GM21786 (cell line): ENCODE results near the gene COA5.
"Not testable (repeated sequence)": the region's sequence is repeated elsewhere in the genome, so short reads cannot be mapped to it uniquely, and the experiment has no call there.

ENCODE experiments used
- ATAC-seq: cut with Tn5 transposase; IDR thresholded peaks from one replicate; pipeline ENCODE4 v1.9.1; 2021; ENCODE audit not compliant: unreplicated experiment

COA5 gene

DNA sequence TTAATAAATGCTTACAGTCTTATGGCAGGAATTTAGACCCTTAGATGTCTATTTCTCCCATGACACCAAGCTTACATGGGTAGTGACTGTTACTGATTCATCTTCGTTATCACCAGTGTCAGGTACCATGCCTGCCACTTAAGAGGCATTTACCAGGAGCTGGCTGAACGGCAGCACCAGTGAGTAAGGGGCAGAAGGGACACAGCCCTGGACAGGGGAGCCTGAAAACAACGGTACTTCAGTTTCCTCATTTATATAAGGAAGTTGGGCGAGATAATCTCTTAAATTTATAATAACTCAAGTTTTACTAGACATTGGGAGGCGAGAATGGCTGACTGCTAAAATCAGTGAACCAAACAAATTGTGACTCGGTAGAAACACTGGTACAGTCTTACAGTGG lies 1.2 kb downstream of the COA5 start:
- ATAC-seq: no peak

DNA sequence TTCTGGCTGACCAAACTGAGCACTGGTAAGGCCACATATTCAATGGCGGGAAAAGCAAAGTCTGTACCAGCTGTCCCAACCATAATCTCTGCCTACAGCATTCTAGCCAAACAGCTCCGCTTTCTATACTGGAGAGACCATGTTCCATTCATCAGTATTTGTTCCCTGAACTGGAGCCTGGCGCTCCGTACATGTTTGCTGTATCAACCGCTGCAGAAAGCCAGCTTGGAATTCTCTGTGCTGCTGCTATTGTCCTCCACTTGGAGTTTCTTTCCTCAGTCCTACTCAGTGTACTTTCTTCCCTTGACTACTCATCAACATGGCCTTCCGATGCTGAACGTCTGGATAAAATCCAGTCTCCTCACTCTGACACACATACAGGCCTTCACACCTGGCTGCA lies 1.9 kb downstream of the COA5 start:
- ATAC-seq: no peak

DNA sequence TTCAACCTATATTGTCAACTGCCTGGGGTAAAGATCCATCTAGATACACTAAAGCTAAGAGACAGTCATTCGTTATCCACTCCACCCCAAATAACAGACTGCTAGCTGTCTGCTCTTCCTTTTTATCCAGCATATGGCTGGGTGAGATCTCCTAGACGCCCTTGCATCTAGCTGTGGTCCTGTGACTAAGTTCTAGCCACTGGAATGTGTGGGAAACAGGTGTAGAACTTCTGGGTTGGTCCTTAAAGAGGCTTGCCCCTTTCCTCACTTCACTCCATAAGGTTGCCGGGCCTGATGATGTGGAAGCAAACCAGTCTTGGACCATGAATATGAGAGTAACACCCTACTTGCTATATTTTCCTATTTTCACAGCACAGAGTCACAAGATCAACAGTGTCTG lies 3.2 kb downstream of the COA5 start:
- ATAC-seq: no peak

DNA sequence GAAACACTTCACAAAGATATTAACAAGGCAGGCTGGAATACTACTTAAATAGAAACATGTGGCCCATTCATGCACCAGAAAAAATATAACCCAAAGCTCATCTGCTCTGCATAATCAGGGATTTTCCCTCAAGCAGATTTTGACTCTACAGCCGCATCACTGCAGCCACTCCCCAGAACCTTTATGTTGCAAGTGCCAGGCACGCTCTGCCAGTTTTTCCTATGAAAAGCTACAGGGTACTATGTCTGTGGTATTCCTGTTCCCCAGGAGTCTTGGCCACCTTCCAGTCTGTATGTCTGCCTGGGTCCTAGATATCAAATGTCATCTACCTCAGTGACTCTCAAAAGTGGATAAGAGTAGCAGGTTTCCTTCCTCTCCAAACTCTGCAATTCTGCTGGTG lies 3.8 kb downstream of the COA5 start:
- no peak for ATAC-seq

DNA sequence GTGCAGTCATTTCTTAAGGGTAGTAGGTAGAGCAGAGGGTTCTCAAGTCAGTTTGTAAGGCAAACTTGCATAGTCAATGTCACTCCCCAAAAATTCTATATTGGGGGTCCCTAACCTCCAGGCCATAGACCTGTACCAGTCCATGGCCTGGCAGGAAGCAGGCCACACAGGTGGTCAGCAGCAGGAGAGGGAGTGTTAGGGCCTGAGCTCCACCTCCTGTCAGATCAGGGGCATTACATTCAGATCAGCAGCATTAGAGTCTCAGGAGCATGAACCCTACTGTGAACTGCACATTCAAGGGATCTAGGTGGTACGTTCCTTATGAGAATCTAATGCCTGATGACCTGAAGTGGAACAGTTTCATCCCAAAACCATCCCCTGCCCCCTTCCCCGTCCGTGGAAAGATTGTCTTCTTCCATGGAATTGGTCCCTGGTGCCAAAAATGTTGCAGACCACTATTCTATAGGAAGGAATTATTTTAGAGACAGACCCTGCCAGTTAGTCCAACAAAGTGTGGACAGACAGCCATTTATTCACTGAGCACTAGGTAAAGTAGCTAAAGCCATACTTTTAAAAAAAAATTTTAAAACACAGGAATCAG lies 6.7 kb downstream of the COA5 start:
- no peak for ATAC-seq

DNA sequence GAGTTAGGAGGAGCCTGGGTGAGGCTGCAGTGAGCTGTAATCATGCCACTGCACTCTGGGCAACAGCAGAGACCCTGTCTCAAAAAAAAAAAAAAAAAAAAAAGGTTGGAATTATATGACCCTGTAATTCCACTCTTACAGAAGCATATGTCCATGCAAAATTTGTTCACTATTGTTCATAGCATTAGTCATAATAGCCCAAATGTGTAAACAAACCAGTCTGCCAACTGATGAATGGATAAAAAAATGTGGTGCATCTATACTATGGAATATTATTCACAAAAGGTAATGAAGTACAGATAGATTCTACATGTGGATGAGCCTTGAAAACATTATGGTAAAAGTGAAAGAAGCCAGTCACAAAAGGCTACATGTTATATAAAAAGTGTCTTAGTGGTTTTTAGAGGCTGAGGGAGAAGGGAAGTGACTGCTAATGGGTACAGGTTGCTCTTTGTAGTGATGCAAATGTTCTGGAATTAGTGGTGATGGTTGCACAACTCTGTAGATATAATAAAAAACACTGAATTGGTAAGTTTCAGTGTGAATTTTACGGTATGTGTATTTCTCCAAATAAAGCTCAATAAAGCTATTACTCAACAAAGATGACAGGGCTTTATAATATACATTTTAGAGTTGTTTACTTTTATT lies 9.4 kb downstream of the COA5 start:
- ATAC-seq: no peak

DNA sequence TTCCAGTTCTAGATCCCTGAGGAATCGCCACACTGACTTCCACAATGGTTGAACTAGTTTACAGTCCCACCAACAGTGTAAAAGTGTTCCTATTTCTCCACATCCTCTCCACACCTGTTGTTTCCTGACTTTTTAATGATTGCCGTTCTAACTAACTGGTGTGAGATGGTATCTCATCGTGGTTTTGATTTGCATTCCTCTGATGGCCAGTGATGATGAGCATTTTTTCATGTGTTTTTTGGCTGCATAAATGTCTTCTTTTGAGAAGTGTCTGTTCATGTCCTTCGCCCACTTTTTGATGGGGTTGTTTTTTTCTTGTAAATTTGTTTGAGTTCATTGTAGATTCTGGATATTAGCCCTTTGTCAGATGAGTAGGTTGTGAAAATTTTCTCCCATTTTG lies 13.6 kb downstream of the COA5 start:
- not testable (repeated sequence) for ATAC-seq

DNA sequence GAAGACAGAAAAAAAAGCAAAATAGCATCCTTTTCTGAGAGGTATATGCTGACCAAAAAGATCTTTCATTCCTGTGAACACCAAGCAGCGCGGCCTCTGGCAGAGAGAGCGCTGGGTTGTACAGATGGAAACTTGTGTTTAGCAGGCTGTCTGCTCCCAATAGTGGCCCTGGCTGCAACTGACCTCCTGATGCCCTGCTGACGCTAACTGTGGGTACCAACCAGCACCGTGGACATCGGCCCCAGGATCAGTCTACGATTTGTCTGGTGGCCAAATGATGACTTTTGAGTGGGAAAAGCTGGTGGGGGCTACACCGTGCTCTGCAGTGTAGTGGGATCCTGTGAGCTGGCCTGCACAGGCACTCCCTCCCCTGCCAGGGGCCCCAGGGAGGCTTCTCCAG lies 15.7 kb downstream of the COA5 start:
- ATAC-seq: no peak

DNA sequence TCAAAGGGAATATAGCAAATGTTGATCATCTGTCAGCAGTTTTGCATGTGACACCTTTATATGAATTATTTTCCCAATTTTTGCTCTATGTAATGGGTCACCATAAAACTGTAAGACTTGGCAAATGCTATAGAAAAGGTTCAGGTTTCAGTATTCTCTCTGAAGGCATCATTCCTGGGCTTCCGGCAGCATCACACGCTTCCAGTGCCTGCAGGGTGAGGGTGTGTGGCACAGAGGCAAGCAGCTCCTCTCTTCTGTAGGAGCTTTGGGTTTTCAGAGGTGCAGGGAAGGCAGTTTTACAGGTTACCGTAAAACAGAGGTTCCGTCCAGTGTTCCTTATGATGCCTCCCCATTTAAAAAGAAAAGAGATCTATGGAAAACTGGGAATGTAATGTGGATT lies 18.8 kb downstream of the COA5 start:
- no peak for ATAC-seq

DNA sequence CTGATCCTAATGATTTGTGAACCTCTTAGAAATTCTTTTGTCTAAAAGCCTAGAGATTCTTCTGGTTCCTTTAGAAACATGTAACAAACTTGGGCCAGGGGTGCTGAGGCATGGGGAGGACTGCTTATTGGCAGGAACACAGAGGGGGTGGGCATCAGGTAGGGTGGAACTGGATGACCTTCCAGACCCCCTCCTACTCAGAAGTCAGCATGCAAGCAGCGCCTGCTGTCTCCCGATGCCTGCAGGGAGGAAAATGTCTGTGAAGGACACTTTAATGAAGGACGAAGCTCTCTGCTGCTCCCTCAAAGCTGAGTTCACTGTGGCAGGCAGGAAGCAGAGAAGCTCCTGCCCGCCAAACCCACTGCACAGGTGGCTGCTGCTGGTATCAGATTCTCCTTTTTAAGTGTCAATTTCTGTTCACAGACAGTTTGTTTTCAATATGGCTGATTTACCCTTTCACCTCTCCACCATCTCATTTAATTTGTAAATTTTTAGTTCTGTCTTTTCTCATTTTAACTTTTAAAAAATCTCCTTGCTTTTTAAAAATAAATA lies 19.4 kb downstream of the COA5 start:
- no peak for ATAC-seq

DNA sequence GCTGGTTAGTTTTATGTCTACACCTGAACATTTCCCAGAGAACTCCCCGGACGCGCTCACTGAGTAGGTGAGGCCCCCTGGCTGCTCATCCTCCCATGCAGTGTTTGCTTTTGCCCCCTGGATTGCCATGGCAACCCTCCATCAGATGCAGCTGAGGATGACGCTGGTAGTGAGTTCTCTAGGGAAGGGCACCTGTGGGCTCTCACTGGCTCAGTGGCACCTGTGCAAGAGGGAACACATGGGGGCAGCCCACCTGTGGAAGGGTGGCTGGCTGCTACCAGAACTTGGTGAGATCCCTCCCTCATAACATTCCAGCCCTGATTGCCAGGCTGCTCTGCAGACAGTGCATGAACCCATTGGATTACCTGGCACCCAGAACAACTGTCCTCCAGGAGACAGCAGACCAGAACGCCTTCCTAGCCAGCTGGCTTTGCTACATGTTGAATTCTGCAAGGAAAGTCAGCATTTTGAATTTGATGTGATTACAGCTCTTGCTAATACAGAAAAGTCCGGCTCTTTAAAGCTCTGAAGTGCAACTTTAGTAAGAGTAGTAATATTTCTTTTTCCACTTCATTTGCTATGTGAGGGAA lies 21.7 kb downstream of the COA5 start:
- ATAC-seq: no peak

DNA sequence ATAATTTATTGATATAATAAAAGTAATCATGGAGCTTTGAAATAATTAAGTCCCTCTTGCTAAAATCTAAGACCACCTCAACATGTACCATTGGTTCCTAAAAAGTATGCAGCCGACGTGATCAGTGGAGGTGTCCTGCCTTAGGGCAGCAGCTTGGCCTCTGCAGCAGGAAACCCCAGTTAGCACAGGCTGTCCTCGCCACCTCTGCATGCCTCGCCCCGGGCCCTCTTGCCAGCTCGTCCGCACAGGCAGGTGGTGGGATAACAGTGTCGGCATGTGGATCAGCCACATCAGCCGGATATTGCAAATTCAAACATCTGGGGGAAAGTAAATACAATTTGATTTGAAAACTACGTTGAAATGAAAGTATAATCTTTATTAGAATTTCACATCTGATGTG lies 22.9 kb downstream of the COA5 start:
- ATAC-seq: no peak

DNA sequence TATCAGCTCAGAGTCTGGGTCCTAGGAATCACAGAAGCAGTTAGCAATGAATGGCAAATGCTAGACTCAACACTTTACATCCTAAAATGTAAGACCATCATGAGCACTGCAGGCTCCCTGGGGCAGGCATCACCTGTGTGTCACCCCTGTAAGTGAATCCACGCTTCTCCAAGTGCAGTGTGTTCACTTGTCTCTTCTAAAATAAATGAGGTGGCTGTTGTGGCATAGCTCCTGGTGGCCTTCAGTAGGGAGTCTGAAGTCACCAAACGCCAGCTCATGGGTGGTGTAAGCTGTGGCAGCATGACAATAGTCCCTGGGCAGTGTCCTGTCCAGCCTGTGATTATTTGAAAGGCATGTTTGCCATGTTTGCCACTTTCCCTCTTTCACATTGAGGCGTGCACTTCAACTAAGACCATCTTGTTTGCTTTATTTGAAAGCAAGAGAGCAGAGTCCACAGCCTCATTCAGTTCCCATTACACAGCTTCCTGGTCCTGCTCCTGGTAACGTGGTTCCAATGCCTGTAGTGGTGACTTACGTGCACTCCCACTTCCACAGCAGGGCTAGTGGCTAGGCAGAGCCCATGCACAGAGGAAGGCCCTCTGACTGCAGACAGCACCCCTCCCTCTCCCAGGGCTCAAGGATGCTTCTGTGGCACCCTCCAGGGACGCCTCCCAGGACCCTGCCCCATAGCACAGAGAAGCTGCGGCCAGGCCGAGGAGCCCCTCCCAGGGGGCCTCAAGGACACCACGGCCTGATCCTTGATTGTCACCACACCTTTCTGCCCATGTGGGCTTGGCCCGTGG lies 24.3 kb downstream of the COA5 start:
- ATAC-seq: no peak

DNA sequence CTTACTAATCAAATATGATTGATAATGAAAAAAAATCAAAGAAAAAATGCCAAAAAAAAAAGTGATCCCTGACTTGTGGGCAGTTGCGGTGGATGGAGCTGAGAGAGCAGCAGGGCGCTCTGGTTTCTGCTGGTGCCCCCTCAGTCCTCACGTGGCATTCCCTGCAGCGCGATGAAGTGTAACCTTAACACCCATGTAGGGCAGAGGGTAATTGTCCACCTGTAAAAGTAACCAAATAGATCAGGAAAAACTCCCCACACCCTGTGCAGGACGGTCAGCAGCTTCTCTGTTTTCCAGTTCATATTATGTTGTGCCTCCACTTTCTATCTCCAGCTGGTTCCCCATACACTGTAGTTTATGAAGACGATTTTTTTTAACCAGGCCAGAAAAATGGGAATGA lies 25.0 kb downstream of the COA5 start:
- no peak for ATAC-seq

DNA sequence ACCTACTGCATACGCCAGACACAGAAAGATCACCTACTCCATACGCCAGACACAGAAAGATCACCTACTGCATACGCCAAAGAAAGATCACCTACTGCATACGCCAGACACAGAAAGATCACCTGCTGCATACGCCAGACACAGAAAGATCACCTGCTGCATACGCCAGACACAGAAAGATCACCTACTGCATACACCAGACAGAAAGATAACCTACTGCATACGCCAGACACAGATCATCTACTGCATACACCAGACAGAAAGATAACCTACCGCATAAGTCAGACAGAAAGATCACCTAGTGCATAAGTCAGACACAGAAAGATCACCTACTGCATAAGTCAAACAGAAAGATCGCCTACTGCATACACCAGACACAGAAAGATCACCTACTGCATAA lies 25.8 kb downstream of the COA5 start:
- ATAC-seq: no peak

DNA sequence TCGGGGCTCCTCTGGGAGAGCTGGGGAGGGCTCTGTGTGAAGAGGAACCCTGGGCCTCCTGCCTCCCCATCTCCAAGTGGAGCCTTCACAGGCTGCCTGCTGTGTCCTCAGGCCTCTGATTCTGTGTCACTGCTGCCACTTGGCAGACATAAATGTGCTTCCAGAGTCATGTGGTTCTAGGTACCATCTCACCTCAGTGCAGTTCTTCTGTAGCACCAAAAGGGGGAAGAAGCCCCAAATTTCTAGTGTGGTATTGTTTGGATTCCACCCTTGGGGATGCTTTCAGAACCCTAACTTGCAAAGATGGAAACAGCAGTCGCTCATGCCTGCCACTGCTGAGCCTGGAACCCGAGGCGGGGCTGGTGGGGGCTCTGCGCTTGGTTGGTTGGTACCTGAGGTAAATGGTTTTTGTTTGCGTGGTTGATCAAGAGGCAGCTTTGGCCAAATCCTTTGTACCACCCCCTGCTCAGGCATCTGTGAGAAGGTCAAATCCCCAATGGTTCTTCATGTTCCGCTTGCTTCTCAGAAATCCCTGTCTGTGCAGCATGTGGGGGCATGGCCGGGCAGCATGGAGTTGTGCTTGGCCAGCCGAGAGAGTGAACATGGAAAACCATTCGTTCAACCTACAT lies 27.5 kb downstream of the COA5 start:
- no peak for ATAC-seq

DNA sequence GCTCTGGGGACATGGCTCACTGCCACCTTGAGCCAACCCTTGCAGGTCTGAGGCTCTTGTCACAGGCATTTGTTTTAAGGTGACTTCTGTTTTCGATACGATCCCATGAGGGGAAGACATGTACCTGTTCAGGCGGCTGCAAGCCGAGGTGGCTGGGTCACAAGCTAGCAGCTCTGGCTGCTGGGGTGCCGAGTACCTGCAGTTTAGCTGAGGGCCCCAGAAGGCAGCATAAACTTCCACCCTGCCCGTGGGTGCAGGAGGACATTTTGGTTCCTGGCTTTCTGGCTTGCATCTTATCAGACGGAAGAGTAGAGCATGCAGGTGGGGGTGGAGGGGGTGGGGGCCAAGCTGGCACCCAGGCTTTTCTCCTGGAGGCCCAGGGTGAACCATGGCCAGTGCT lies 28.4 kb downstream of the COA5 start:
- no peak for ATAC-seq

DNA sequence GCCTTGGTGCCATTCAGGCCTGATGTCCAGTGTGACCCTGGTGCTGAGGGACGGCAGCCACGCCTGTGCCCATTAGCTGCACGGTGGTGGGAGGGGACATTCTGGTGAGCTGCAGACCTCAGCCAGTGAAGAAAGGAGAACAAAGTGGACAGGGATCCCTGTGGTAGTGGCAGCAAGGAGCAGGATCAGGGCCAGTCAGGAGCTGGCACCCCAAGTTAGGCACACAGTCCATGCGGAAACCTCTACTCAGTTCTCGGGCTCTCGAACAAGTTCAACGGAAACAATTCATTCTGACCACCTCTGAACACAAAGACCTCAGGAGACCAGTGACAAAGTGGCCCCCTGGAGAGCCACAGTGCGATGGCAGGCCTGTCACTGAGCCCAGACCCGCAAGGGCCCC lies 30.1 kb downstream of the COA5 start:
- ATAC-seq: no peak

DNA sequence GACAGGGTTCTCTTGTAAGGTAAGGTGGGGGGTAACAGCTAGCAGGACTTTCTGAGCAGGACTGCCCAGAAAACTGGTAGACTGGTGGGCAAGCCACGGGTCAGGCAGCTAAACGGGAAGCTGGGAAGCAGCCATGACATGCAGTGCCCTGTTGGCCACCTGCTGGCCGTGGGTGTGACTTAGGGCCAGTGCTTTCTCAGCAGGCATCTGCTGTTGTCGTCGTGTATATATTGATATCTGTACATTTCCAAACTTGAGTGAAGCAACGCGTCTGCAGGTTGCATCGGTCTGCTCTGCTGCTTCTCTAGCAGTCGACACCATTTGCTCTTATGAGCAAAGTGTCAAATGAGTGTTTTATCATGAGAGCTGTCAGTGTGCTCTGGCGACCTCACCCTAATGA lies 31.0 kb downstream of the COA5 start:
- ATAC-seq: no peak

DNA sequence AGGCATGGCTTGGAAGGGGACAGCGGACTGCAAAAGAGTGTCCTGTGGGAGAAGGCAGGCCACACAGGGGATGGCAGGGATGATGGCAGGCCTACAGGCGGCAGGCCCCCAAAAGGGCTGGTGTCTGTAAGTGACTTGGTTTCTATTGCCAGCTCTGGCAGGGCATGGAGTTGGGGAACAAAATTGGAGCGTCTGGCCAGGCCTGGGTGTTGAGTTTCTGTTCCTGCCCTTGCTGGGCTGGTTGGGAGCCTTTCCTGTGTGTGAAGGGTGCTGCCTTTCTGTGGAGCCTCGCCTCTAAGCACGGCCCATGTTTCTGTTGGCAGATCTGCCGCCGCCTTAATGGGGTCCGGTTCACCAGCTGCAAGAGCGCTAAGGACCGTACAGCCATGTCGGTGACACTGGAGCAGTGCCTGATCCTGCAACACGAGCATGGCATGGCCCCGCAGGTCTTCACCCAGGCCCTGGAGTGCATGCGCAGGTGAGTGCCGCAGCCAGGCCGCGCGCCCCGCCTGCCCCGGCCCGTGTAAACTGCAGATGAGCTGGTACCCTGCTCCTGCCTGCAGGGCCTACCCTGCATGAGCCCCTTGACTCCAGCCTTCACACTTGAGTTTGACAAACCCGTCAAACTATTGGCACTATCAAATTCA lies 31.5 kb downstream of the COA5 start:
- no peak for ATAC-seq

DNA sequence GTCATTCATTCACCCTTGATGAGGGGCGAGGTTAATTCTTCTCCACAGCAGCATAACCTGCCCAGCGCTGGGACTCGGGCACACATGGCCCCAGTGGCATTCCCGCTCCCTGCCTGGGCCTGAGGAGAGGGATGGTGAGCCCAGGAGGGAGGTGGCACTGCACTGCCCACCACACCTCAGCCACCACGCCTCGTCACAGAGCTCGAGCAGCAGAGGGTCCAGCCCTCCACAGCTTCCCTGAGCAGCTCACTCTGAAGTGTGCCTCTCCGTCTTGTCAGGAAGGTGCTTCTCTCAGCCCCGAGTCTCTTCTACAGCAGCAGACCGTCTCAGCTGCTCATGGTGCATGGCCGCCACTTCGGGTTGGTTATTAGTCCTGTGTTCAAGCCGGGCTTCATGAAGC lies 34.9 kb downstream of the COA5 start:
- no peak for ATAC-seq
